Measurements from ENCODE around the gene SCUBE3. TPM values are rescaled to one million over a fixed set of nuclear protein-coding genes. Genes with fewer than 3 reads are reported as not detected.

Gene SCUBE3
- total and polyA plus RNA-seq, 2 donors (not counting 1 experiment from before 2014, with no cell fraction given) = not detected

DNA sequence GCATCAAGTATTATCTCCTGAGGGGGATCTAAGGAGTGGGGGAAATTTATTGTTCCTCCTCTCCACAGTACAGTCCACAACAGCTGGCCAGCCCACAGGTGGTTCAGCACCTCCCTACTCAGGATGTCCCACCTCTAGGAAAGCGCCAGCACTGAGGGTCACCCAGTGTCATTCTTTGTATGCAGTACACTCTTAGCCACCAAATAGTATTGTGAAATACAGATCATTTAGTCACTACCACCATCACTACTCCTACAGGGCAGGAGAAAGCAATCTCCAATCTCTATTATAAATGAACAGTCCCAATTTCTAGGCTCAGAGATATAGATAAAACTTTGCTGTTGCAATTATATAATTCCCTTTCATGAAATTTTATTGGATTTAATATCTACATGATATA lies 39.5 kb downstream of the SCUBE3 start:
- Histone ChIP-seq H3K27ac (ENCODE audit: low read length in 2 of 2) (no peak overlapping the region), H2AFZ (ENCODE audit: insufficient read depth, low read depth, low read length, poor library complexity, severe bottlenecking) (no peak overlapping the region), H3K79me2 (ENCODE audit: control insufficient read depth, insufficient read depth, low read length) (peaks cover 43% of the 10 kb centered on the region), H3K36me3 (replicated peaks in 1 of 2; ENCODE audit: control extremely low read depth in 1 of 2, control insufficient read depth in 1 of 2, extremely low read depth in 1 of 2, insufficient read depth in 2 of 2, low read length in 1 of 2) (no peaks in the 10 kb centered on the region), H3K4me1 (ENCODE audit: control insufficient read depth in 2 of 2, insufficient read depth in 2 of 2, low read length in 2 of 2) (peaks cover 1 to 2% of the 10 kb centered on the region in 2 donors), H3K9me3 (ENCODE audit: control extremely low read depth in 1 of 3, control insufficient read depth in 2 of 3, insufficient read depth in 1 of 3, low read length in 2 of 3) (no peaks in the 10 kb centered on the region), H3K4me3 (ENCODE audit: control extremely low read depth in 1 of 5, extremely low read depth in 1 of 5, insufficient read depth in 1 of 5, low read depth in 2 of 5, low read length in 4 of 5) (no peak overlapping the region), H3K27me3 (replicated peaks in 1 of 4; ENCODE audit: control extremely low read depth in 1 of 4, control insufficient read depth in 3 of 4, insufficient read depth in 4 of 4, low read length in 3 of 4) (no peaks in the 10 kb centered on the region), H4K20me1 (ENCODE audit: control insufficient read depth, insufficient read depth, low read length, poor library complexity, severe bottlenecking) (no peaks in the 10 kb centered on the region), H3K9ac (ENCODE audit: low read length) (no peak overlapping the region), H3K4me2 (replicated peaks; ENCODE audit: low read depth, low read length, poor library complexity, severe bottlenecking) (no peak overlapping the region)
- ChIA-PET CTCF (interaction anchor here (1.1 kb wide), 1 partner anchor 12 kb away, joined by 3 read pairs; no protein-coding TSS in a partner anchor), POLR2A (no interaction called here)
- Mint-ChIP-seq H3K27ac (no peak overlapping the region), H3K9me3 (ENCODE audit: insufficient read depth) (no peaks in the 10 kb centered on the region), H3K27me3 (no peaks in the 10 kb centered on the region), H3K4me3 (no peak overlapping the region), H3K4me1 (peaks cover 7% of the 10 kb centered on the region)
- DNase-seq = no peak
- TF ChIP-seq EZH2 (IDR thresholded peaks at IDR 0.05; ENCODE audit: borderline replicate concordance, insufficient read depth, low read depth, low read length, poor library complexity, severe bottlenecking) = no peak
- TF ChIP-seq, protein P1, sequence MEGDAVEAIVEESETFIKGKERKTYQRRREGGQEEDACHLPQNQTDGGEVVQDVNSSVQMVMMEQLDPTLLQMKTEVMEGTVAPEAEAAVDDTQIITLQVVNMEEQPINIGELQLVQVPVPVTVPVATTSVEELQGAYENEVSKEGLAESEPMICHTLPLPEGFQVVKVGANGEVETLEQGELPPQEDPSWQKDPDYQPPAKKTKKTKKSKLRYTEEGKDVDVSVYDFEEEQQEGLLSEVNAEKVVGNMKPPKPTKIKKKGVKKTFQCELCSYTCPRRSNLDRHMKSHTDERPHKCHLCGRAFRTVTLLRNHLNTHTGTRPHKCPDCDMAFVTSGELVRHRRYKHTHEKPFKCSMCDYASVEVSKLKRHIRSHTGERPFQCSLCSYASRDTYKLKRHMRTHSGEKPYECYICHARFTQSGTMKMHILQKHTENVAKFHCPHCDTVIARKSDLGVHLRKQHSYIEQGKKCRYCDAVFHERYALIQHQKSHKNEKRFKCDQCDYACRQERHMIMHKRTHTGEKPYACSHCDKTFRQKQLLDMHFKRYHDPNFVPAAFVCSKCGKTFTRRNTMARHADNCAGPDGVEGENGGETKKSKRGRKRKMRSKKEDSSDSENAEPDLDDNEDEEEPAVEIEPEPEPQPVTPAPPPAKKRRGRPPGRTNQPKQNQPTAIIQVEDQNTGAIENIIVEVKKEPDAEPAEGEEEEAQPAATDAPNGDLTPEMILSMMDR (IDR thresholded peaks at IDR 0.05) = no peak
- ATAC-seq (ENCODE audit: low read depth) = no peak
- intact Hi-C loops (cut with micrococcal nuclease) = no loop called here
- WGBS (ENCODE audit: insufficient coverage) = no CpG with 5 or more reads among the region's 1 CpG

DNA sequence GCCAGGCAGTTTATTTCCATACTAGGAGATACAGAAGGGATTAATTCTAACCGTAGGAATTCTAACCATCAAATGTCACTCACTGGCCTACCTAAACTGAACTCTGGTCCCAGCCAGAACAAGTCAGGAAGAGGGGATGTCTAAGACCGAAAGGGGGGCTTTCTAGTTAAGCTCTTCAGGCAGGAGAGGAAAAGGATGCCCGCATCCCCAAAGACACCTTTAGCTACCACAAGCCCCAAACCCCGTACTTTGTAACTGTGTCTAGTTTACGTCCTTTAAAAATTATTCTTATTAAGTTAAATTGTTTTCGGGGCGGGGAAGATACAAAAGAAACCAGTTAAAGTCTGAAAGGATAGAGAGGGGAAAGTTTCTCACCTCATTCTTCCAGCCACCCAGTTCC lies 44.6 kb downstream of the SCUBE3 start:
- peak overlapping the region; percentile 63 to 90 (median 81) for H3K4me3 ChIP-seq (ENCODE audit: control extremely low read depth in 1 of 5, extremely low read depth in 1 of 5, insufficient read depth in 1 of 5, low read depth in 2 of 5, low read length in 4 of 5)
- no peak for DNase-seq
- Mint-ChIP-seq H3K27ac (peak overlapping the region; percentile 98), H3K4me3 (peak overlapping the region; percentile 99), H3K9me3 (ENCODE audit: insufficient read depth) (no peaks in the 10 kb centered on the region), H3K27me3 (no peaks in the 10 kb centered on the region), H3K4me1 (peaks cover 38% of the 10 kb centered on the region)
- no peak for ATAC-seq (ENCODE audit: low read depth)
- peak overlapping the region; percentile 77 for H3K4me2 ChIP-seq (replicated peaks; ENCODE audit: low read depth, low read length, poor library complexity, severe bottlenecking)
- peaks cover 15 to 22% of the 10 kb centered on the region in 2 donors for H3K4me1 ChIP-seq (ENCODE audit: control insufficient read depth in 2 of 2, insufficient read depth in 2 of 2, low read length in 2 of 2)
- WGBS (ENCODE audit: insufficient coverage) = 100% methylated on average over 1 of the region's 7 CpGs
- peak overlapping the region; percentile 83 for H3K9ac ChIP-seq (ENCODE audit: low read length)
- peaks cover 42% of the 10 kb centered on the region for H3K79me2 ChIP-seq (ENCODE audit: control insufficient read depth, insufficient read depth, low read length)
- H3K27me3 ChIP-seq (replicated peaks in 1 of 4; ENCODE audit: control extremely low read depth in 1 of 4, control insufficient read depth in 3 of 4, insufficient read depth in 4 of 4, low read length in 3 of 4) = no peaks in the 10 kb centered on the region
- POLR2A ChIA-PET = interaction anchor here (1.2 kb wide), 1 partner anchor 9 kb away, joined by 4 read pairs; no protein-coding TSS in a partner anchor
- H4K20me1 ChIP-seq (ENCODE audit: control insufficient read depth, insufficient read depth, low read length, poor library complexity, severe bottlenecking) = no peaks in the 10 kb centered on the region
- peak overlapping the region; percentile 97 to 98 for H3K27ac ChIP-seq (ENCODE audit: low read length in 2 of 2)
- H3K36me3 ChIP-seq (replicated peaks in 1 of 2; ENCODE audit: control extremely low read depth in 1 of 2, control insufficient read depth in 1 of 2, extremely low read depth in 1 of 2, insufficient read depth in 2 of 2, low read length in 1 of 2) = no peaks in the 10 kb centered on the region
- intact Hi-C loops (cut with micrococcal nuclease) = loop anchor here (2.0 kb wide), 4 partner anchors 44 to 502 kb away; partner anchors contain the start of gene SNRPC
- CTCF ChIA-PET = interaction anchor here (0.6 to 3.4 kb wide), 6 partner anchors 14 to 863 kb away, joined by 3 to 30 read pairs (median 4); partner anchors contain the start of gene DEF6
- no peak for TF ChIP-seq EZH2 (IDR thresholded peaks at IDR 0.05; ENCODE audit: borderline replicate concordance, insufficient read depth, low read depth, low read length, poor library complexity, severe bottlenecking)
- TF ChIP-seq, protein P1 (IDR thresholded peaks at IDR 0.05) = no peak
- peak overlapping the region; percentile 70 for H2AFZ ChIP-seq (ENCODE audit: insufficient read depth, low read depth, low read length, poor library complexity, severe bottlenecking)
- H3K9me3 ChIP-seq (ENCODE audit: control extremely low read depth in 1 of 3, control insufficient read depth in 2 of 3, insufficient read depth in 1 of 3, low read length in 2 of 3) = no peaks in the 10 kb centered on the region

All from B cell (primary cell).